ENCODE data around the gene FCER1G.
"Not testable (repeated sequence)": the region's sequence is repeated elsewhere in the genome, so short reads cannot be mapped to it uniquely, and the experiment has no call there.

GRCh38 chr1:161224695-161225087 is 9.6 kb downstream of the FCER1G start:
- TF ChIP-seq, protein P1, sequence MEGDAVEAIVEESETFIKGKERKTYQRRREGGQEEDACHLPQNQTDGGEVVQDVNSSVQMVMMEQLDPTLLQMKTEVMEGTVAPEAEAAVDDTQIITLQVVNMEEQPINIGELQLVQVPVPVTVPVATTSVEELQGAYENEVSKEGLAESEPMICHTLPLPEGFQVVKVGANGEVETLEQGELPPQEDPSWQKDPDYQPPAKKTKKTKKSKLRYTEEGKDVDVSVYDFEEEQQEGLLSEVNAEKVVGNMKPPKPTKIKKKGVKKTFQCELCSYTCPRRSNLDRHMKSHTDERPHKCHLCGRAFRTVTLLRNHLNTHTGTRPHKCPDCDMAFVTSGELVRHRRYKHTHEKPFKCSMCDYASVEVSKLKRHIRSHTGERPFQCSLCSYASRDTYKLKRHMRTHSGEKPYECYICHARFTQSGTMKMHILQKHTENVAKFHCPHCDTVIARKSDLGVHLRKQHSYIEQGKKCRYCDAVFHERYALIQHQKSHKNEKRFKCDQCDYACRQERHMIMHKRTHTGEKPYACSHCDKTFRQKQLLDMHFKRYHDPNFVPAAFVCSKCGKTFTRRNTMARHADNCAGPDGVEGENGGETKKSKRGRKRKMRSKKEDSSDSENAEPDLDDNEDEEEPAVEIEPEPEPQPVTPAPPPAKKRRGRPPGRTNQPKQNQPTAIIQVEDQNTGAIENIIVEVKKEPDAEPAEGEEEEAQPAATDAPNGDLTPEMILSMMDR (IDR thresholded peaks at IDR 0.05) = not testable (repeated sequence)
- not testable (repeated sequence) for TF ChIP-seq POLR2A (IDR thresholded peaks at IDR 0.05)
